T-helper 1 cell treated with Interleukin-12 subunit alpha and Interleukin-12 subunit beta and Interleukin-4 antibody, amounts not matched to agents 30 ng/mL and 1 ng/mL, for 36 hours (primary cell): ENCODE results near the gene TCP11. TPM values are rescaled to one million over a fixed set of nuclear protein-coding genes. Genes with fewer than 3 reads are reported as not detected.

Source experiments
- intact Hi-C: fragments of 100-400 bp; cut with micrococcal nuclease; formaldehyde crosslinking; loops from one replicate; pipeline ENCODE4 v1.15.1; 2024
- total RNA-seq: library from RNA; stranded (reverse); gene quantifications from 2 replicates; pipeline ENCODE4 v1.2.3, GENCODE V29; 2022

Gene TCP11
- total RNA-seq, 1 donor from 2014 or later: not detected

- intact Hi-C loops: no loop called here
Observed at GRCh38 chr6:35173427-35174087, 32.4 kb upstream of the TCP11 start.

DNA sequence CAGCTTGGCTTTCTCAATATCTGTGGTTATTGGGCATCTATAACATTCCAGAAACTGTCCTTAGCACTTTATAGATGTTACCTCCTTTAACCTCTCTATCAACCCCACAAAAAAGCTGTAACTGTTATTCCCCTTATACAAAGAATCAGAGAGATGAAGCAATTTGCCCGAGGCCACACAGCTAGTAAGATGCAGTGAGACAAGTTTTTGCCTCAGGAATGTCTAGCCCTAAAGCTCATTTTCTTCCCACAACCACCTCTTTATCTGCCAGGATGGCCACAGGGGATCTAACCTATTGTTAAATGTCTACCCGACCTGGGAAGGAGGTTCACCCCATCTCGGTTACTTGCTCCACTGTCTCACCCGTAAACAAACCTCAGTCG lies 31.9 kb upstream of the TCP11 start:
- intact Hi-C loops: no loop called here

DNA sequence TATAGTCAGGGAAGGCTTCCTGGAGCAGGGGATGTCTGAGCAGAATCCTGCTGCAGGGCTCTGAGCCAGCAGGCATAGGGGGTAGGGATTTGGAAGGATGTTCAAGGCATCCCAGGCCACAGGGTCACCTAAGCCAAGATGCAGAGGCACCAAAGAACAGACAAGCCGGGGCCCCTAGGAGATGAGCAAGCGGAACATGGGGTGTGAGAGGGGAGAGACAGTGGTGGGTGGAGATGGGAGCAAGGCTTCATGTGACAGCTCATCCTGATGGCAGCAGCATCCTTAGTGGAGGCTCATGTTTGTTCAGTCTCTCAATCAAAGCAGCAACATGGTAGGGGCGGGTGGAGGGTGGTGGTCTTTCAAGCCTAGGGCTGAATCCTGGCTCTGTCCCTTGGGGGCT lies 29.8 kb upstream of the TCP11 start:
- intact Hi-C loops: no loop called here

- intact Hi-C loops: no loop called here
Observed at GRCh38 chr6:35170166-35170565, 29.0 kb upstream of the TCP11 start.

- intact Hi-C loops: no loop called here
Observed at GRCh38 chr6:35168461-35168861, 27.3 kb upstream of the TCP11 start.

DNA sequence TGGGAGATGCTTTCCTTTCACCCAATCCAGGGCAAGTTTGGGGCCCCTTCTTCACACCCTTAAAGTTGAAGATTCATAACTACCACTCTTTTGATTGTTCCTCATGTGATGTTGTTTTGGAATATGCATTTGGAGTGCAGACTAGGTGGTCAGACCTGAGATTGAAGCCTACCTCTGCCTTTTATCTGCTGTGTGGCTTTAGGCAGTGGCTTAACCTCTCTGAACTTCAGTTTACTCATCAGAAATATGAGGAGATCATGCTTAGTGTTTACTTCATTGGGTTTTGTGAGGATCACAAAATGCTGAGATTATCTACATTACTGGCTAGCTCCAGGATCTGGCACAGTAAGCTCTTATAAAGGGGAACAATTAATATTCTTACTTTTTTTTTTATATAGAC lies 26.4 kb upstream of the TCP11 start:
- intact Hi-C loops: no loop called here

GRCh38 chr6:35166520-35166919 lies 25.4 kb upstream of the TCP11 start:
- intact Hi-C loops: no loop called here

DNA sequence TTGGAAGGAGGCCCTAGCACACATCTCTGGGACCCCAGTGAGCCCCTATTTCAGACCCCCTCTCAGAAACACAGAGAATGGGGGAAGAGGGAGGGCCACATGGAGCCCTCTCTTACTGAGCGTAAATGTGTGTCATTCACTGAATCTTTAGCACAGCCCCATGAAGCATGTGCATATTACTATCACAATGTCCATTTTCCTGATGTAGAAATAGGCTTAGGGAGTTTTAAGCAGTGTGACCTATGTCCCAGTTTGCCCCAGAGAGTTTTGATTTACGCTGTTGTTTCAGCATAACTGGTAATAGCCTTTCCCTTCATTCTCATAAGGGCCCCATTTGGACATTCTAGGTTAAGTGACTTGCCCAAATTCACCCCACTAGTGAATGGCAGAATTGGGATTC lies 25.0 kb upstream of the TCP11 start:
- intact Hi-C loops: no loop called here

GRCh38 chr6:35165630-35166071 lies 24.5 kb upstream of the TCP11 start:
- intact Hi-C loops: no loop called here

DNA sequence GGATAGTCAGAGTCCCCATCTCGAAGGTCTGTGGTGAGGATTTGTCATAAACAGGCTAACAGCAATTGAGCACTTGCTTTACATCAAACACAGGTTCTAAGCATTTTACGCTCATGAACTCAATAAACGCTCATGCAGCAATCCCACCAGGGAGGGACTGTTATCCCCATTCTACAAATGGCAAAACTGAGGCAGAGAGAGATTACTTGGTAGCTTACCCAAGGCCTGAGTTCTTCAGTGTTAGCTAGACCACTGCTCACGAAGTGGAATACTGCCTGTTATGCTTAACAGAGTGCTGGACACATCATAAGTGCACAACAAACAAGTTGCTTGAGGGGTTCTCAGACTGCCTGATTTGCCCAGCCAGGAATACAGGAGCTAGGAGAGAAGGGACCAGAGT lies 23.7 kb upstream of the TCP11 start:
- intact Hi-C loops: no loop called here

- intact Hi-C loops: no loop called here
Observed at GRCh38 chr6:35164277-35164676, 23.1 kb upstream of the TCP11 start.

GRCh38 chr6:35163836-35164235 lies 22.7 kb upstream of the TCP11 start:
- intact Hi-C loops: no loop called here

- intact Hi-C loops: no loop called here
Observed at GRCh38 chr6:35161776-35162607, 20.9 kb upstream of the TCP11 start.

- intact Hi-C loops: no loop called here
Observed at GRCh38 chr6:35161266-35161665, 20.1 kb upstream of the TCP11 start.

DNA sequence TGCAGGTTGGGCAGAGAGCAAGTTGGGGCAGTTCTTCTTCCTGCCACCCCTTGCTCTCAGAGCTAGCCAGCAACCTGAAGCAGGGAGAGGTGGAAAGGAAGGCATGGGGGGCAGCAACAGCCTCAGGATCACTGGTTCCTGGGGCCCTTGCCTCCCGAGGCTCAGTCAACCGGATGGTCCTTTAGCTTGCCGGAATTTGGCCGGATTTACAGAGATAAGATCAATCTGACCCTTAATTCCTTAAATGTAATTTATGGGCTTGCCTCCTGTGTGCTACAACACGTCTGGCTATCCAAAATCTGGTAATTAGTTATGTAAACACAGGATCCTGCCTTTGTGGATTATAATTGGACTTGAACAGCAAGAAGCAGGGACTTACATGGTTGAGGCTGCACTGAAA lies 19.5 kb upstream of the TCP11 start:
- intact Hi-C loops: no loop called here

DNA sequence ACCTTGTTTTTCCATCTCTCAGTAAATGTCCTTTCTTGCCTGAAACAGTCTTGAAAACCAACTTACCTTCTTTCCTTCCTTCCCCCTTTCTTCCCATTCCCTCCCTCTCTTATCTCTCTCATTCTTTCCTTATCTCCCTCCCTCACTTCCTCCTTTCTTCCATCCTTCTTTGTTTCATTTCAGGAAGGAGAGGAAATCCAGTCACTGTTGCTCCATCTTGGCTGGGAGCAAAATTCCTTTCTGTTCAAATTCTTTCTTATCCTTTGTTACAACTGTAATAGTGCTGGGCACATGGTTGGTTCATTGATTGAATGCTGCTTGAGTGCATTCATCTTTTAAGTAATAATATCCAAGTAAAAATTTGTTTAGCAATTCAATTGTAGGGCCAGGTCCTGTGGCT lies 17.4 kb upstream of the TCP11 start:
- intact Hi-C loops: no loop called here

DNA sequence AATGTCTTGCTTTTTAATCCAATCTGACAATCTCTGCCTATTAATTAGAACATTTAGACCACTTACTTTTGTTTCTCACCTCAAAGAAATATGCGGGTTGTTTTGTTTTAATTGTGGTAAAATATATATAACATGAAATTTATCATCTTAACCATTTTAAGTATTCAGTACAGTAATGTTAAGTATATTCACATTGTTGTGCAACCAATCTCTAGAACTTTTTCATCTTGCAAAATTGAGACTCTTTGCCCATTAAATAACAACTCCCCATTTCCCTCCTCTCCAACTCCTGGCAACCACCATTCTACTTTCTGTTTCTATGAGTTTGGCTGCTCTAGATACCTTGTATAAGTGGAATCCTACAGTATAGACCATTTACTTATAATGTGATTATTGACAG lies 13.8 kb upstream of the TCP11 start:
- intact Hi-C loops: no loop called here

- intact Hi-C loops: no loop called here
Observed at GRCh38 chr6:35154262-35154661, 13.1 kb upstream of the TCP11 start.

DNA sequence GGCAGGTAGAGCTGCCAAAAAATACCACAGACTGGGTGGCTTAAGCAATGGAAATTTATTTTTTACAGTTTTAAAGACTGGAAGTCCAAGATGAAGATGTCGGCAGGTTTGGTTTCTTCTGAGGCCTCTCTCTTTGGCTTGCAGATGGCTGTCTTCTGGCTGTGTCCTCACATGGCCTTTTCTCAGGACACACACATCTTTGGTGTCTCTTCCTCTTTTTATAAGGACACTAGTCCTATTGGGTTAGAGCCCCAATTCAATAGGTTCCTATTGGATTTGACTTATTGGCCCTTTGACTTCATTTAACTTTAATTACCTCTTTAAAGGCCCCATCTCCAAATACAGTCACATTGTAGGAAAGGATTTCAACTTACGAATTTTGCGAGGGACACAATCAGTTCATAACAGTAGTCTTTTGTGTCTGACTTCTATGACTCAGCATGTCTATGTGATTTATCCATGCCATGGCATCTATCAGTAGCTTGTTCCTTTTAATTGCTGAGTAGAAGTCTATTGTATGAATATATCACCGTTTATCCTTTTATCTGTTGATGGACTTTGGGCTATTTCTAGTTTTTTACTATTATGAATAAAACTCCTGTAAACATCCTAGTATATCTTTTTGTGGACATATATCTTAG lies 11.0 kb upstream of the TCP11 start:
- intact Hi-C loops: no loop called here

DNA sequence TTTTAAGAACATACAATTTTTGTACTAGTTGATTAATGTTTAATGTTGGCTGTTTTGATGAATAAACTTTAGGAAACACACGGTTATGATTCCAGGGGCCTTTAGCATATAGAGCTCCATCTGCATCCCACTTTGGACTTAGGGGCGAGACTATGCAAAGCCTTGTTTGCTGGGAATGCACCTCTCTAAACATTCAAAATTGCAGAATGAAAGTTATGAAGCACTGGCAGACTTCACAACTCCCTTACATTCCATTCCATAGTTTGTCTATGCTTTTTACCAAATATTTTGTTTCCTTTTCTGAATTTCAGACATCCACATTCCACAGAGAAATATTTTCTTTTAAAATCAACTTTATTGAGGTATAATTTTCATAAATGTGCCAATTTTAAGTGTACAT lies 10.3 kb upstream of the TCP11 start:
- intact Hi-C loops: no loop called here

GRCh38 chr6:35149891-35150566 lies 8.9 kb upstream of the TCP11 start:
- intact Hi-C loops: loop anchor here (2.0 to 10.0 kb wide), 2 partner anchors 163 to 265 kb away; partner anchors contain the start of genes ANKS1A and TAF11
